HG03520 (cell line): ENCODE data around the gene F2RL2.
"Not testable (repeated sequence)": the region's sequence is repeated elsewhere in the genome, so short reads cannot be mapped to it uniquely, and the experiment has no call there.

Source experiments
- ATAC-seq: cut with Tn5 transposase; IDR thresholded peaks from one replicate; pipeline ENCODE4 v1.9.1; 2021; ENCODE audit warnings: mild to moderate bottlenecking, moderate library complexity; ENCODE audit not compliant: unreplicated experiment

Gene F2RL2

GRCh38 chr5:76625087-76625815 lies 2.0 kb upstream of the F2RL2 start:
- ATAC-seq, result no peak

GRCh38 chr5:76622076-76622475 lies 1.1 kb downstream of the F2RL2 start:
- ATAC-seq, result no peak

DNA sequence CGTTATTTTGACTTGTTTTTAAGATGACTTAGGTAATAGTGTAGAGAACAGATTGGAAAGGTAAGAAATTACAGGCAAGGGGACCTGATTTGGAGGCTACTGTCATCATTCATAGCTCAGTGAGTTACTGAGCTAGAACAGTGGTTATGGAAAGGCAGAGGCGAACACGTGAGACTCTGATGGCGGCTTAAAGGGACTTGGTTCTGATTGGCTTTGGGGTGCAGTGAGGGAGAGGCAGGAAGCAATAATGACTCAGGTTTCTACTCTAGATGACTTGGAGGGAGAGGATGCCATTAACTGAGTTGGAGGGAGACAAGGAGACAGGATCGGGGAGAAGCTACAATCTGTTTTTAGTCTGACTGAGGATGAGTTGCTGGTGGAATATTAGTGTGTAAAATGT lies 3.0 kb downstream of the F2RL2 start:
- no peak for ATAC-seq

- no peak for ATAC-seq
These were observed 5.5 kb downstream of the F2RL2 start for GRCh38 chr5:76617675-76618074.

DNA sequence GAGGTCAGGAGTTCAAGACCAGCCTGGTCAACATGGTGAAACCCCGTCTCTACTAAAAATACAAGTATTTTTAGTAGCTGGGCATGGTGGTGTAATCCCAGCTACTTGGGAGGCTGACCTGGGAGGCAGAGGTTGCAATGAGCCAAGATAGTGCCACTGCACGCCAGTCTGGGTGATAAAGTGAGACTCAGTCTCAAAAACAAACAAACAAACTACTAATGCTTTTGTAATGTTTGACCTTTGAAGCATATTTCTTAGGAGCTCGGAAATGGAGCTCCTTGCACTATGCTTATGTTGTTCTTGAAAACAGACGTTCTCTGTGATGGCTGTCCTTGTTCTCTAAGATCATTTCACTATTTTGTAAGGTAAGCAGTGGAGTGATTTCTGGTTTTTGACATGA lies 6.0 kb downstream of the F2RL2 start:
- ATAC-seq, result no peak

DNA sequence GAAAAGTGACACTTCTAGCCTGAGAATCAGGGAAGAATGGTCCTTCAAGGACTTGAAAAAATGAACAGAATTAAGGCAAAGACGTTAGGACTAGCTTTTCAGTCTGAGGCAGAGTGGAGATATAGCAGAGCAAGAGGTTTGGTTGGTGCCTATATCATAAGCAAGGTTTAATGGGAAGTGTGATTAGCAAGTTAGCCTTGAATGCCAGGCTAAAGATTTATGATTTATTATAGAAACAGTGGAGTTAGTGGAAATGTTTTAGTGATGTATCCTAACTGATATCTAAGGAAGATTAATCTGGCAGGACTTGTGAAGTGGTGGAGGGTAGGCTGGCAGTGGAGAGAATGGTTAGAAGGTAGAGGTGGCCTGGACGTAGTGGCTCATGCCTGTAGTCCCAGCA lies 7.0 kb downstream of the F2RL2 start:
- no peak for ATAC-seq

- ATAC-seq, result no peak
These were observed 7.4 kb downstream of the F2RL2 start for GRCh38 chr5:76615759-76616158.

DNA sequence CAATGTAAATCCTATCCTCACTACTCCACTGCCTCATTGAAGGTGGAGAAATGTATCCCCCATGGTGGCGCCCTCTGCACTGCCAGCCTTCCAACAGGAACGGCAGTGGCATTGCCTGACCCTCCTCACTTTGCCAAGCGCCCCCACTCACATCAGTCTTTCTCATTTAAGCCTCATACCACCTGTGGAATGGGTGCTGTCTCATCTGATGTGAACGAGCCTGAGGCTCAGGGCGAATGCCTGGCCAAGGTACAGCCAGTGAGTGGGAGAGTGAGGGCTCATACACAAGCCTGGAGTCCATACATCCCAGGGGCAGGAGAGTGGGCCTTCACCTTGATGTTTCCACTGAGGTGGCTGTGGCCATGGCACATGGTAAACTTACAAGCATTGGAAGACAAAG lies 10.3 kb downstream of the F2RL2 start:
- no peak for ATAC-seq

DNA sequence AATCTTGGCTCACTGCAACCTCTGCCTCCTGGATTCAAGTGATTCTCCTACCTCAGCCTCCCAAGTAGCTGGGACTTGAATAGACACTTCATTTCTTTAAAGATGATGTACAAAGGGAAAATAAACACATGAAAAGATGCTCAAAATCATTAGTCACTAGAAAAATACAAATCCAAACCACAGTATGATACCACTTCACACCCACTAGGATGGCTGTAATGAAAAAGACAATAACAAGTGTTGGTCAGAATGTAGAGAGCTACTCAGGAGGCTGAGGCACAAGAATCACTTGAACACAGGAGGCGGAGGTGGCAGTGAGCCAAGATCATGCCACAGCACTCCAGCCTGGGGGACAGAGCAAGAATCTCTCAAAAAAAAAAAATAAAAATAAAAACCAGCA lies 13.0 kb downstream of the F2RL2 start:
- no peak for ATAC-seq

GRCh38 chr5:76608833-76609232 lies 14.4 kb downstream of the F2RL2 start:
- no peak for ATAC-seq

DNA sequence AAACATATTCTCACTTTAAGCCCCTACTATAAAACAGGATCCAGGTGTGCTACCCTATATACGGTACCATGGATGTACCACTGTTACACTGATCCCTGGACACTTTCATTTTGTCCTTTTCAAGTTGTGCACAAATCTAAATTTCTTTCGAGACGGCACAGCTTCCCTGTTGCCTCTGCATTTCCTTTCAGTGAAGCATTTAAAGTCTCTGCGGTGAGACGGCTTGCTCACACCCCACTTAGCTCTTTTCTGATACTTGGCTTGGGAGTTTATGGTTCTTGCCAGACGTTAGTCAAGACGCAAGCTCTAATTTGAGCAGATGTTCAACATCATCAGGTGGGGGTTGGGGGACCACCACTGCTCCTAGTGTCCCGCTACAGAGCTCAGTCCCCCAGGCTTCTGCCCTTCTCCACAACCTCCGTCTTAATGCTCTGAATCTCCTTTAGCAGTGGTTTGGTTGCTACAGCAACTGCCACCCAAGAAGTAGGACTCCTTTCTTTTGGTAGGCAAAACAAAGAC lies 15.8 kb downstream of the F2RL2 start:
- no peak for ATAC-seq

DNA sequence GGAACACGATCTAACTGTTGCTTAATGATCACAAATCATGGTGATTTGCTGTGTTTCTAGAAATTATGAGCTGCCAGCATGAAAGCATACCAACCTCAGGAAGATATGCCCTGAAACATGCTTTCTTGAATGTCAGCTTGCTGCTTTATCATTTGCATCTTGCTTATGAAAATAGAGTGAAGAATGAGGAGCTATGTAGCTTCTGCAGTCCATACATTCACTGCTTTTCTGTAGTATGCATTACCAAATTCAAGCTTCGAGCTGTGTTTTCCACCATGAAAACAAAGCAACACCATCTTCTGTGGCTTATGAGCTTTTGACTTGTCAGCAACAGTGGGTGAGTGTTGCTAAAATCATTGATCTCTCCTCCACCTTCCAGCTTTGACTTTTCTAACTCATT lies 16.5 kb downstream of the F2RL2 start:
- no peak for ATAC-seq

DNA sequence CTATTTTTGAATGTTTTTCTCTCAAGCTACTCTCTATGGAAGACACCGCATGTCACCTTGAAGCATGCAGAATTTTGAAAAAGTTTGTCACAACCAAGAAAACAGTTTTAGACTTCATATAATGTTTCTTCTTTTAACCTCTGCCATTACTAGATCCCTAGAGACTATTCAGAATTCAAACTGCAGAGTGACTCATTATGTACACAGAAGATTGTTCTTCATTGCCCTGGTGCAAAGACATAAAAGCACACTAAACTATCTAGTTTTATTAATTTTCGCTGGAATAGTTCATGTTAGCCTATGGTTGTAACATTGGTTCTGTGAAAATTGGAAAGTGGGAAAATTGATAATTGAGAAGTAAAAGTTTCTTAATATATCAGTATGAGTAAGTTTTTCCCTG lies 18.4 kb downstream of the F2RL2 start:
- ATAC-seq, result no peak

- not testable (repeated sequence) for ATAC-seq
These were observed 19.2 kb downstream of the F2RL2 start for GRCh38 chr5:76603991-76604390.

- no peak for ATAC-seq
These were observed 21.0 kb downstream of the F2RL2 start for GRCh38 chr5:76602094-76602726.

GRCh38 chr5:76601470-76601869 lies 21.7 kb downstream of the F2RL2 start:
- ATAC-seq, result no peak

- ATAC-seq, result no peak
These were observed 22.5 kb downstream of the F2RL2 start for GRCh38 chr5:76600716-76601115.

DNA sequence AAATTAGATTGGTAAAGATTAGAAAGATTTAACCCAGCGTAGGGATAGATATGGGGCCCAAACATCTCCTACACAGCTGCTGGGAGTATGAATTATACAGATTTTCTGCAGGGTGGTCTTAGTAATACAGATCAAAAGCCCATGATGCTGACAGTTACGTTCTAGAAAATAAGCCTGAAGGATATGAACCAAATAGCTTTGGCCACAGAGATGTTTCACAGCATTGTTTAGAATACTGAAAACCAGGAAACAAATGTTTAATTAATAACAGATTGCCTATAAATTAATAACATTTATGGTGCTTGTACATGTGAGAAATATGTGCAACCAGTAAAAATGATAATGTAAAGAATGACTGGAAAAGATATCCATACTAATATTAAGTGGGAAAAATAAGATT lies 24.7 kb downstream of the F2RL2 start:
- no peak for ATAC-seq

DNA sequence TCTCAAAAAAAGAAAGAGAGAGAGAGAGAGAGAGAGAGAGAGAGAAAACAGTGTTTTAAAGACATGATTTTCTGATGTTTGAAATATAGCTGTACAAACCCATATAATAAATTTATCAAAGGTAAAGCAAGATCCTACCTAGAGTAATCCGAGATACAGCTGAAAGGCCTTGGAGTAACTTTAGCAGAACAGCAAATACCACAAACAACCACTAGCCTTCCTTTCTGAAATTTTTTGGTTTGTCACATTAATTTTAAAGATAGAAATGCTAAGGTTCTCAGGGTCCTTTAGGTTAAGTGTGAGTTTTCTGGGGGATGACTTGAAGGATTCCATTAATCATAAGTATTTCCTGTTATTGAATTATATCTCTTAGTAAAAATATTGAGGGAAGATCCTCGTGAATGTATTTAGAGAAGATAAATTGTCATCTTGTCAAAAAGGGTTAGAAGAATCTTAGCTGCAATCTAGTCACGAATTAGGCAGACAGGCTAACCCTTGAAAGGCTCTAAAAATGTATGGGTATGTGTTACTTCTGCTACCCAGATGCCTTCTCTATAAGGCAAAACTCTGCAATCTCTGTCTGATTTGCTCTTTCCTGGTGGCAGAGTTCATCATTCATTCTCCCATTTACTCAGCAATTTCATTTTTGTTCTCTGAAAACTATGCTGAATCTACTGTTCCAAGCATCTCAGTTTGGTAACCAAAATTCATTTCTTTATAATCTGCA lies 27.3 kb downstream of the F2RL2 start:
- no peak for ATAC-seq

DNA sequence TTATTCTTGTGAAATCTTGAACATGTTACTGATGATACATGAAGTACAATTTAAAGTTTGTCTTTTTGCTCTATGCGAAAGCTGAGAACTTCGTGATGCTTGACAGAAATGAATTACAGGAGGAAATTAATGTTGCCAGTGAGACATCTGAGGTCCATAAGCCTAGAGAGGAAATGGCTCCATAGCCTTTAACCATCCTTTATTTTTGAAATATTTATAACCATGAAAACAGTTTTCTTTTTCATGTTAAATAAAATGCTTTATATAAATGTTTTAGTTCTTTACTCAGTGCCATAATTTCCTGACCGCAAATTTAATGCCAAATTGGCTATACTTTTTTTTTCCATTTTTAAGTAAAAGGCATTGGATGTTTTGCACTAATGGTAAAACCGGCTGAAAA lies 29.1 kb downstream of the F2RL2 start:
- no peak for ATAC-seq

GRCh38 chr5:76592692-76593091 lies 30.5 kb downstream of the F2RL2 start:
- ATAC-seq, result no peak

DNA sequence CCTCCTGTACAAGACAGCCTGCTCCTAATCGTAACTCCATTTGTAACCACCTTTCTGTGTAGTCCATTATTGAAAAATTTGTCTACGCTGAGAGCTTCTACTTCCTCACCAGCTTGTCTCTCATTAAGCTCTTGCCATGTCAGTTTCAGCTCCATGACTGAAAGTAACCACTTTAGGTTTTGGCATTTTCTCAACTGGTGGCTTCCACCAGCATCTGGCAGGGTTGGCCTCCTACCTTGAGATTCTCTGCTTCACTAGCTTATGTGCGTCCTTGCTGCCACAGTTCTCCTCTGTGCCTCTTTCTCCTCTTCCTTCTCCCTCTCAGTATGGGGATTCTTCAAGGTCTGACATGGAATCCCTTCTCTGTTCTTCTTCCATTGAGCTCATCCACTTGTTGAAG lies 31.8 kb downstream of the F2RL2 start:
- no peak for ATAC-seq
